ENCODE results near the gene HLA-DQB1.
"Not testable (repeated sequence)": the region's sequence is repeated elsewhere in the genome, so short reads cannot be mapped to it uniquely, and the experiment has no call there.

HLA-DQB1 gene

GRCh38 chr6:32659856-32660595 is 6.4 kb downstream of the HLA-DQB1 start:
- DNase-seq: no peak

DNA sequence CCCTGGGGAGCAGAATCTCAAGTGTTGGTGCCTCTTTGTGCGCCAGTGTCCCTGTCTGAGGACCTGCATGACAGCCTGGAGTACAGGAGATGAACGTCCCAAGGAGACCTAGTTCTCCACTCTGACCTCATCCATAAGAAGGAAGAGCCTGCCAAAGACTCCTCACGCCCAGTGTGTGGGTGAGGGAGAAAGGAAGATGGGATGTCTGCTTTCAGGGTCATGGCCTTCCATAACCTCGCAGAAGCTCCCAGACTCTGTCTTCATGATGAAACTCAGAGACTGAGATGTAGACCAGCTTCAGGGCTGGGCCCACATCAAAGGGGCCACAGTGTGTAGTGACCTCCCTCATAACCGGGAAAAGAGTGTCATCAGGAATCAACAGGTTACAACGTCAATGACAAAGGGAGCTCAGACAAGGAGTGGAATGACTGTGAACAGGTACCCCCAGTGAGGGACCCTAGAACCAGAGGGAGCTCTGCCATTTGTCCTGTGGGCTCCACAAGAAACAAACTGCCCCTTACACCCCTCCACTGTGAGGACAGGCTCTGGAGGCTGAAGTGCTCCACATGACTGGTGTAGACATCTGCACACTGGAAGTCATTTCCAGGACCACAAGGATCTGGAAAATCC is 8.1 kb downstream of the HLA-DQB1 start:
- no peak for DNase-seq

DNA sequence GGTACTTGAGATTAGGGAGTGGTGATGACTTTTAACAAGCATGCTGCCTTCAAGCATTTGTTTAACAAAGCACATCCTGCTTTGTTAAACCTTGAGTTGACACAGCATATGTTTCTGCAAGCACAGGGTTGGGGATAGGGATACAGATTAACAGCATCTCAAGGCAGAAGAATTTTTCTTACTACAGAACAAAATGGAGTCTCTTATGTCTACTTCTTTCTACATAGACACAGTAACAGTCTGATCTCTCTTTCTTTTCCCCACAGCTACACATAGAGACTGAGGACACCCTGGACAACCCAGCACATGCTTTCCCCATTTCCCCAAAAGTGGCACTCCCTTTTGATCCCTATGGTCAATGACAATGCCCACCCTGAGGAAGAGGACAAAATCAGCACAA is 8.6 kb downstream of the HLA-DQB1 start:
- DNase-seq: not testable (repeated sequence)

DNA sequence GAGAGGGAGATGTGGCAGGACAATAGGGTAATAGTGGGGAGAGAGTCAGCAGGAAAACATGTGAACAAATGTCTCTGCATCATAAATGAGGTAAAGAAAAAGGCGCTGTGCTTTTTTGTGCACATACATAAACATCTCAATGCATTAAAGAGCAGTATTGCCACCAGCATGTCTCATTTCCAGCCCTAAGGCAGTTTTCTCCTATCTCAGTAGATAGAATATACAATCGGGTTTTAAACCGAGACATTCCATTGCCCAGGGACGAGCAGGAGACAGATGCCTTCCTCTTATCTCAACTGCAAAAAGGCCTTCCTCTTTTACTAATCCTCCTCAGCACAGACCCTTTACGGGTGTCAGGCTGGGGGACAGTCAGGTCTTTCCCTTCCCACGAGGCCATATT is 9.1 kb downstream of the HLA-DQB1 start:
- not testable (repeated sequence) for DNase-seq

DNA sequence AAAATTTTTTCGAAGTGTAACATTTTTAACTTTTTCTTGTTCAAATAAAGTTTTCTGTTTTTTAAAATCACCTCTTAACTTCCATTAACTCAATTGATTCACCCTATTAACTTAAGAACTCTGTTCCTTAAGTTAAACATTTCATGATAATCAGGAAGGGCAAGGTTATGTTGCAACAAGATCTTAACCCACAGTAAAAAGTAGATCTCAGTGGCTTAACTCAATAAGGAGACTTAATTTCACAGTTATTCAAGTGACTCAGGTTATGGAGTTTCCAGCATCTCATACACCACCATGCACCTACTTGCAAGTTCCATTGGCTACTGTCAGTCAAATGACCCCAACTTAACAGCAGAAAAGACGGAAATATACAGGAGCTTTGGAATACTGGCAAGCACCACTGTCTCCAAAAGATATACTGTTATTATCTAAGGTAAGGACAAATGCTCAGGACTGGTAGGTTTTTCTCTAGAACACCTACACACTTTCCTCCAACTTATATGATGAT is 11.2 kb downstream of the HLA-DQB1 start:
- no peak for DNase-seq

- no peak for DNase-seq
Measured at GRCh38 chr6:32645047-32645703, 21.3 kb downstream of the HLA-DQB1 start.

DNA sequence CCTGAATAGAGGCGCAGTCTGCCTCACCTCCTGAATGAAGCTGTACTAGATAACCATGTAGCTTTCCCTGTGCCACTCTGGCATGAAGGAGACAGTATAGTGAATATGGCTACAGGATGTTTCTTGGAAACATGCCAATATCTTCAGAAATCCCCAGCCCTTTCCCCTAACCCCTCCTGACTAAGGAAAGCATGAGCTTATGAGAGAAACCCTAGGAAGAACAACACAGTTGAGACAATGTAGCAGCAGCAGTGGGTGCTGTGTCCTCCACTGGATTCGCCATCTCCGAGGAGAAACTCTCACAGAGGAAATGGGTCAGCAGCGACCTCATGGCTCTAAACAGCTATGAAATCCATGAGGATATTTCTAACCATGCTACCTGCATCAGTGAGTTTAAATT is 22.6 kb downstream of the HLA-DQB1 start:
- no peak for DNase-seq

DNA sequence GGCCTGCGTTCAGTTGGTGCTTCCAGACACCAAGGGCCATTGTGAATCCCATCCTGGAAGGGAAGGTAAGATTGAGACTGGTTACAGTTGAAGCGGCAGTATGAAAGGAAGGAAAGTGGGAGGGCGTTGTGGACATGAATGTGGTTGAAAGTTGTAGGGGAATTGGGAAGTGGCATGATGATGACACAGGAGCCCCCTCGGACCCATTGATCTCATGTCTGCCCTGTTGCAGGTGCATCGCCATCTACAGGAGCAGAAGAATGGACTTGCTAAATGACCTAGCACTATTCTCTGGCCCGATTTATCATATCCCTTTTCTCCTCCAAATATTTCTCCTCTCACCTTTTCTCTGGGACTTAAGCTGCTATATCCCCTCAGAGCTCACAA is 23.7 kb downstream of the HLA-DQB1 start:
- DNase-seq: no peak

GRCh38 chr6:32641785-32642719 is 24.4 kb downstream of the HLA-DQB1 start:
- DNase-seq: not testable (repeated sequence)

GRCh38 chr6:32641122-32641521 is 25.3 kb downstream of the HLA-DQB1 start:
- DNase-seq: no peak

- DNase-seq: no peak
Measured at GRCh38 chr6:32639440-32640394, 26.7 kb downstream of the HLA-DQB1 start.

DNA sequence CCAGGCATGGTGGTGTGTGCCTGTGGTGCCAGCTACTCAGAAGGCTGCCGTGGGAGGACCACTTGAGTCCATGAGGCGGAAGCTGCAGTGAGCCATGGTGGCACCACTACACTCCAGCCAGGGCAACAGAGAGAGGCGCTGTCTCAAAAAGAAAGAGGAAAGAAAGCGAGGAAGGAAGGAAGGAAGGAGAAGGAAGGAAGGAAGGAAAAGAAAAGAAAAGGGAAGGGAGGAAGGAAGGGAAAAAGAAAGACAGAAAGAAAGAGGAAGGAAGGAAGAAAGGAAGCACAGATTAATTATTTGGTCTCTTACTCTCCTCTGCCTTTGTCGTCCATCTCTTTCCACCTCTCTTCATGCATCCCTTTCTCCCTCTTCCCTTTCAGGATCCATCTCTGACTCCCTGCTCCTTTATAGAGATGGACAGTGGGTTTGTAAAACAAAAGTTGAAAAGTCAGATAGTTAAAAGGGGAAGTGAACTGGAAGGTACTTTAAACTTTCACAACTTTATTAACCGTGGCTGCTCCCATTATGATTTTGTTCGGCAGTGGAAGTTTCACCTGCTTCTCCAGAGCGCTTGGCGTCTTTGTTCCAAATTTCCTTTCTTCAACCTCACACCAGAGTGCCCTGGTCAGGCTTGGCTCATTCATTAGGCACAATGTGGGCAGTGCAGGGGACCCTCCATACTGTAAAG is 27.8 kb downstream of the HLA-DQB1 start:
- no peak for DNase-seq

DNA sequence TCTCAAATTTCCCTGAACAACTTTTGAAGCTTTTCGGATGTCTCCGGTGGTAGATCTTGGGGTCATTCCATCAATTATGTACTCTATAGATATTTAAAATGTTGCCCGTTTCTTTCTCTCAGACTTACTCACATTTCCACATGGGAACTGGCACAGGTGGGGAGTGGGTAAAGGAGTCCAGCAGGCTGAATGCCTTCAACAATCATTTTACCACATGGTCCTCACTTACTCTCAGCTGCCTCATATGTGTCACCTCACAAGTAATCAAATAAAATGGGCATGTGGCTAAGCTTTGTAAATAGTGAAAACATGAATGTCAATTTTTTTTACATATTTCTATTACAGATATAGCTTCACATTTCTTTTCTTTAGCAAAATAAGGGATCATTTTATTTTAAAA is 28.6 kb downstream of the HLA-DQB1 start:
- no peak for DNase-seq

DNA sequence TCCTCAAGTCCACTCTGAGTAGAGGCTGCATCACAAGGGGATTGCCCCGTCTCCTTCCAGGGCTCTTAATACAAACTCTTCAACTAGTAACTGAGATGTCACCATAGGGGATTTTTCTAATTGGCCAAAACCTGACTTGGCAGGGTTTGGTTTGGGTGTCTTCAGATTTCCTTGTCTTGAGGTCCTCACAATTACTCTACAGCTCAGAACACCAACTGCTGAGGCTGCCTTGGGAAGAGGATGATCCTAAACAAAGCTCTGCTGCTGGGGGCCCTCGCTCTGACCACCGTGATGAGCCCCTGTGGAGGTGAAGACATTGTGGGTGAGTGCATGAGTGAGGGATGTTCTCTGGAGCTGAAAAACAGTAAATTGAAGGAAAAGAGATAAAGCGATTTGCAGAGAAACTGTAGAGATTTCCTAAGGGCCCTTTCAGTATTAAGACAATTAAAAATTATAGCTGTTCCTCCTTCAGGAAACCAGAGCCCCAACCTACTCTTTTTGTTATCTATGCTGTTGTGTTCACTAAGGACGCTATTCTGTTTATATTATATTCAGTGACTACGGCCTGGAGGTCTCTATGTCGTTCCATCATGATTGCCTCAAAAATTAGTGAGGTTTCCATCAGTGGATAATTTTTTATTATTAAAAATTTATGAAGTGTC is 29.1 kb downstream of the HLA-DQB1 start, which contains the start of gene HLA-DQA1:
Gene HLA-DQA1, plus strand, starts transcription at position 188 of the 662 bp plus-strand sequence. Its CDS starts 53 bp downstream, at position 241.
- no peak for DNase-seq

GRCh38 chr6:32635526-32636123 is 30.8 kb downstream of the HLA-DQB1 start:
- no peak for DNase-seq

DNA sequence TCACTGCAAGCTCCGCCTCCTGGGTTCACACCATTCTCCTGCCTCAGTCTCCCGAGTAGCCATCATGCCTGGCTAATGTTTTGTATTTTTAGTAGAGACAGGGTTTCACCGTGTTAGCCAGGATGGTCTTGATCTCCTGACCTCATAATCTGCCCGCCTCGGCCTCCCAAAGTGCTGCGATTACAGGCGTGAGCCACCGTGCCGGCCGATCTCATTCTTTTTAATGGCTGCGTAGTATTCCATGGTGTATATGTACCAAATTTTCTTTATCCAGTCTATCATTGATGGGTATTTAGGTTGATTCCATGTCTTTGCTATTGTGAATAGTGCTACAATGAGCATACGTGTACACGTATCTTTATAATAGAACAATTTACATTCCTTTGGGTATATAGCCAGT is 36.7 kb downstream of the HLA-DQB1 start:
- DNase-seq: not testable (repeated sequence)

DNA sequence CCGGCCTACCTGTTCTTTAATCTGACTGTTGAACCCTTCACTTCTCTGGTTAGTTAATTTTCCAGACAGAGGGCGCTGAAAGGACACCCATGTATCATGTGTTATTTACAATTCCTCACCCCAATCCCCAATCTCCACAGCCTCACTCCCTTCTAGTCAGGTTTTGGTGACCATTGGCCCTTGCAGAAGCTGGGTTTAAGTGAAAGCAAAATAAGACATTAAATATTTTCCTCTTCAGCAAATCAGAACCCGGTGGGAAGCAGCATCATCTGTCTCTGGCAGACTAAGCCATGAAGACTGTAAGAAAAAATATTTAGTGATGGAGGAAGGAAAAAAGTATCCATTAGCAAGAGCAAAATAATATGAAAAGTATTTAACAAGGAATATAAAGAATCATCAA is 38.6 kb downstream of the HLA-DQB1 start:
- no peak for DNase-seq

DNA sequence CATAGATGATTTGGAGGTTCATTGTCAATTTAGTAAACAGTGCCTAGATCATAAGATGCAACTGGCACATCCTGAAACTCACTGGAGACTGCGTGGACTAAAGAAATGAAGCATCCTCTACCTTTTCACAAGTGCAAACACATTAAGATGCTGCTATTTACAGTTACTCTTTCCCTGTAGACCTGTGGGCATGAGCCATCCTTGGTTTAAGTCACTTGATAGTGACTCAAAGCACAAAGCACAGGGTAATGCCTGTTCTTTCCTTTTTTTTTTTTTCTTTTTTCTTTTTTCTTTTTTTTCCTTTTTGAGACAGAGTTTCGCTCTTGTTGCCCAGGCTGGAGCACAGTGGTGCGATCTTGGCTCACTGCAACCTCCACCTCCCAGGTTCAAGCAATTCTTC is 39.2 kb downstream of the HLA-DQB1 start:
- no peak for DNase-seq

DNA sequence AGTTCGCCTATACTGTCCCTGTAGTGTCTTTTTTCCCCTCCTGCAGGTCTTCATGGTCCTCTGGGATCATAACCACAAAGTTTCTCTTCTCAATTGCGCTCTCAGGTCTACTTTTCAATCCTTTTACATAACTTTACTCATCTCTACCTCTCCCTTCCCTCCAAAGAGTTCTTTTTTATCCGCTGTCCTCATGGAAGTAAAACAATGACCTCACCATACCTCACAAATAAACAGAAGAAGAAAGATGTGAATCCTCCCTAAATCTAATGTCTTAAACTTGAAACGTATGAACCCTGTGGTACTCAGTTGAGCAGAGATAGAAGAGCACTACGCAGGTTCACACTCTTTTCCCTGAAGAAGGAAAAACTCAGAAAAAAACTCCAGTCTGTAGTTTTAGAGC is 41.3 kb downstream of the HLA-DQB1 start:
- DNase-seq: no peak

- no peak for DNase-seq
Measured at GRCh38 chr6:32624565-32624964, 41.9 kb downstream of the HLA-DQB1 start.
